Body of pancreas (tissue), 4 donors: ENCODE data around the gene CTNS.

Experiments used
- CTCF ChIP-seq, 7 experiments: fragments of 450-650 bp in 4 of 7; fragments of 200-600 bp in 3 of 7; sonication (generic) in 3 of 7; IDR thresholded peaks; one replicate each; pipeline ENCODE4 v1.5.1; 2016 to 2019; ENCODE audit warnings: antibody characterized with exemption in 7 of 7
- POLR2A ChIP-seq, 3 donors: fragments of 450-650 bp; IDR thresholded peaks; one replicate each; pipeline ENCODE4 v1.6.1; 2016; ENCODE audit warnings: antibody characterized with exemption in 3 of 3, mild to moderate bottlenecking in 2 of 3

GRCh38 chr17:3669085-3669347 lies 32.5 kb downstream of the CTNS start:
- no peak for TF ChIP-seq CTCF (IDR thresholded peaks at IDR 0.05)
- no peak for TF ChIP-seq POLR2A (IDR thresholded peaks at IDR 0.05)
